ENCODE measurements around the gene NEU1.
"Not testable (repeated sequence)": the region's sequence is repeated elsewhere in the genome, so short reads cannot be mapped to it uniquely, and the experiment has no call there.

The NEU1 gene

DNA sequence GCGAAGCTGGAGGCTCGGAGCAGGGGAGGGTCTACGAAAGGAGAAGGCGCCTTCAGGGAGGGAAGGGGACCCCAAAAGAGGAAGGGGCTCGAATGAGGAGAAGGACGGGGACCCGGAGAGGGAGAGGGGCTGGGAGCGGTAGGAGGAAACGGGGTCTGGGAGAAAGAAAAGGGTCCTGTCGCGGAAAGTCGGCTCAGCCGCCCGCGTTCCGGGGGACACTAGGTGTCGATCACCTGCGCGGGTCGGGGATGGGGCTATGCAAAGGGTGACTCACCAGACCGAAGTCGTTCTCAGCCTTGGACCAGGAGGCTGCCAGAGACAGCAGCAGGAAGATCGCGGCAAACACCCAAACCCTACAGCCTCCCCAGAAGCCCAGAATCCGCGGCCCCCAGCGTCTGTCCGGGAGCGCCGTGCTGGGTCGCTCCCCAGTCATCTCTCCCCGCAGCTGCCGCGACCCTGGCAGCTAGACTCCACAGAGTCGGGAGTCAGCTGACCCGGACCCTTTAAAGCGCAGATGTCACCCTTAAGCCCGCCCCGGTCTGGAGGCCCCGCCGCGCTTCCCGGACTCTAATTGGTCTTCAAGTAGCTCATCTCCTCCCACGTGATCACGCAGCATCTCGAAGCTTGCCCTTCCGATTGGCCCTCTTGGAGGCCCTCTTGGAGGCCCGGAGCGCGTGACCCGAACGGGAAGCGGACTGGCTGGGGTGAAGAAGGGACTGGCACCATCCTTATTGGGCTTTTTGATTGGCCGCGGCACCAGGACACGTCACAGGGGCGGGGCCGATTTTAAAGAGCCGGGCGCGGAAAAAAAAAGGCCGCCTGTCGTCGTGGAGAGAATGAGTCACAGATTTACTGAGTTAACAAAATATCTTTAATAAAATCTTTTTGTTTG lies at the start of gene NEU1:
NEU1 (minus strand) TSS at position 478 of the 892 bp plus-strand sequence; CDS start at position 433, 45 bp downstream.
- DNase-seq (ENCODE audit: low read depth in 1 of 2, low spot score in 1 of 2), result peak; percentile 92 to 98

DNA sequence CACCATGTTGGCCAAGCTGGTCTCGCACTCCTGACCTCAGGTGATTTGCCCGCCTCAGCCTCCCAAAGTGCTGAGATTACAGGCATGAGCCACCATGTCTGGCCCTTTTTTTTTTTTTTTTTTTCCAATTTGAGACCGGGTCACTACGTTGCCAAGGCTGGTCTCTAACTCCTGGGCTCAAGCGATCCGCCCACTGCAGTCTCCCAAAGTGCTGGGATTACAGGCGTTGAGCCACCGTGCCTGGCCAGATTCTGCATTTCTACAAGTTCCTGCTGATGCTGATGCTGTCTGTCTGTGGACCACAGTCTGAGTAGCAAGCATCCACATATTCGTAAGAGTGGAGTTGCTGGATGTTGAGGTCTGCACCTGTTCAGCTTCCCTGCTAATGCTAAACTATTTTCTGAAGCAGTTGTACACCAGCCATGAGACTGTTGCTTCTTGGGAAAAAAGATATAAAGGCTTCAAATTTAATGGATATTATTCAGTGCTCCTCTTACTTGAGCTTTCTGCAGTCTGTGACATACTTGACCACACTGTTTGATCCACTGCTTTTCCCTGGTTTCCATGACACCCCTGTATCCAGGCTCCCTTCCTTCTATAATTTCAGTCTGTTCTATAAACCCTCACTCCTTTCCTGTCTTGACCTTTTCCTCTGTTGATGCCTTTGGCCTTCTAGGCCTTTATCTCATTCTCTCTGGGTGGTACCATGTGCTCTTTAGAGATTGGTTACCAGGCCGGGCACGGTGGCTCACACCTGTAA lies 49.4 kb upstream of the NEU1 start:
- no peak for DNase-seq (ENCODE audit: low read depth in 1 of 2, low spot score in 1 of 2)

DNA sequence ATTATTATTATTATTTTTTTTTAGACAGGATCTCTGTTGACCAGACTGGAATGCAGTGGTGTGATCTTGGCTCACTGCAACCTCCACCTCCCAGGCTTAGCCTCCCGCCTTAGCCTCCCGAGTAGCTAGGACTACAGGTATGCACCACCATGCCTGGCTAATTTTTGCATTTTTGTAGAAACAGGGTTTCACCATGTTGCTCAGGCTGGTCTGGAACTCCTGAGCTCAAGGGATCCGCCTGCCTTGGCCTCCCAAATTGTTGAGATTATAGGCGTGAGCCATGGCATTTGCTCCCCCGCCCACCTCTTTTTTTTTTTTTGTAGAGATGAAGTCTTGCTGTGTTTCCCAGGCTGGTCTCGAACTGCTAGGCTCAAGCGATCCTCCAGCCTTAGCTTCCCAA lies 46.7 kb upstream of the NEU1 start:
- not testable (repeated sequence) for DNase-seq (ENCODE audit: low read depth in 1 of 2, low spot score in 1 of 2)

DNA sequence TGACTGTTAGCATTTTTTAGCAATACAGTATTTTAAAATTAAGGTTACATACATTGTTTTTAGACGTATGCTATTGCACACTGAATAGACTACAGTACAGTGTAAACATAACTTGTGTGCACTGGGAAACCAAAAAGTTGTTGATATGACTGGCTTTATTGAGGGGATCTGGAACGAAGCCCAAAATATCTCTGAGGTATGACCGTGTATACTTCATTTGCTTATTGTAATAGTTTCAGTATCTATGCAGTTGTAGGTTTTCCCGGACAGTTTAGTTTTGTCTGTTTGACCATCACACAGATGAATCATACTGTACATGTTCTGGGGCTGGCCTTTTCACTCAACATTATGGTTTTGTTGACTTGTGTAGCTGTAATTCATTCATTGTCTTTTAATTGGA lies 46.2 kb upstream of the NEU1 start:
- no peak for DNase-seq (ENCODE audit: low read depth in 1 of 2, low spot score in 1 of 2)

DNA sequence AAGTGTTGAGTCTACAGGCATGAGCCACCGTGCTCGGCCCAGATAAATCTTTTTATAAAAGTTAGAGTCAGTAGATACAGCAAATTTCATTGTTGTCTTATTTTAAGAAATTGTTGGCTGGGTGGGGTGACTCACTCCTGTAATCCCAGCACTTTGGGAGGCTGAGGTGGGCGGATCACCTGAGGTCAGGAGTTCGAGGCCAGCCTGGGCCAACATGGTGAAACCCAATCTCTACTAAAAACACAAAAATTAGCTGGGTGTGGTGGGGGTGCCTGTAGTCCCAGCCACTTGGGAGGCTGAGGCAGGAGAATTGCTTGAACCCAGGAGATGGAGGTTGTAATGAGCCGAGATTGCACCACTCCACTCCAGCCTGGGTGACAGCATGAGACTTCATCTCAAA lies 45.6 kb upstream of the NEU1 start:
- not testable (repeated sequence) for DNase-seq (ENCODE audit: low read depth in 1 of 2, low spot score in 1 of 2)

DNA sequence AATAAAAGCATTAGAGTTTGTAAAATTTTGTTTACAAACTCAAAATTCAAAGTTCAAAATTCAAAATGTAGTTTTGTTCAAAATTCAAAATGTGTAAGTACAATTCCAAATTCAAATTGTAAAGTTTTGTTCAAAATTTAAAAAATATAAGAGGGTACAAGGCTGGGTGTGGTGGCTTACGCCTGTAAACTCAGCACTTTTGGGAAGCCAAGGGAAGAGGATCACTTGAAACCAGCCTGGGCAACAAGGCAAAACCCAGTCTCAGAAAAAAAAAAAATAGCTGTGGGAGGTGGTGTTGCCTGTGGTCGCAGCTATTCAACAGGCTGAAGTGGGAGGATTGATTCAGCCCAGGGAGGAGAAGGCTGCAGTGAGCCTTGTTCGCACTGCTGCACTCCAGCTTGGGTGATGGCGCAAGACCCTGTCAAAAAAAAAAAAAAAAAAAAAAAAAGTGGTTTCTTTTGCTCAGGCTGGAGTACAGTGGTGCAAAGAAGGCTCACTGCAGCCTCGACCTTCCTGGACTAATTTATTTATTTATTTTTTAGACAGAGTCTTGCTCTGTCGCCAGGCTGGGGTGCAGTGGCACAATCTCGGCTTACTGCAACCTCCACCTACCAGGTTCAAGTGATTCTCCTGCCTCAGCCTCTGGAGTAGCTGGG lies 44.7 kb upstream of the NEU1 start:
- no peak for DNase-seq (ENCODE audit: low read depth in 1 of 2, low spot score in 1 of 2)

DNA sequence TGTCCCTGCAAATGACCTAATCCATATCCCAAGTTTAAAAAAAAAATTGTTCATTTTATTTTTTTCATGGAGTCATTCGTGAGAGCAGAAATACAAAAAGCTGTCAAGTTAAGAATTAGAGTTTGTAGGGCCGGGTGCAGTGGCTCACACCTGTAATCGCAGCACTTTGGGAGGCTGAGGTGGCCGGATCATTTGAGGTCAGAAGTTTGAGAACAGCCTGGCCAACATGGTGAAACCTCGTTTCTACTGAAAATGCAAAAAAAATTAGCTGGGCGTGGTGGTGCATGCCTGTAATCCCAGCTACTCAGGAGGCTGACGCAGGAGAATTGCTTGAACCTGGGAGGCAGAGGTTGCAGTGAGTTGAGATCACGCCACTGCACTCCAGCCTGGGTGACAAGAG lies 44.1 kb upstream of the NEU1 start:
- DNase-seq (ENCODE audit: low read depth in 1 of 2, low spot score in 1 of 2), result not testable (repeated sequence)

DNA sequence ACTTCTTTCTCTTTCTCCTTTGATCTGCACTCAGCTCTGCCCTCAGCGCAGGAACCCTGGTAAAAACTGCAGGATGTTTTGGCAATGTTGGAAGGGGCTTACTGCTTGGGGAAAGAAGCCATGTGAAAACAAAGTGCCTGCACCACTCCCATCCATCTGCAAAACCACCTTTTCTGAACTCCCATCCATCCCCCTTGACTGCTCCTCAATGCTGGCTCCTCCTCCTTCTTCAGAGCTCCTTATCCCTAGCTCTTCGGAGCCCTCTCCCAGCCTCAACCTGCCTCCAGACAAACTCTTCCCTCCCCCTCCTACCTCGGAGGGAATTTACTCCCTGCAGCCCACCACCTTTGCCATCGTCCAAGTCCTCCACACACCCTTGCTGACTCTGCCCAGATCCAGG lies 43.5 kb upstream of the NEU1 start:
- no peak for DNase-seq (ENCODE audit: low read depth in 1 of 2, low spot score in 1 of 2)

DNA sequence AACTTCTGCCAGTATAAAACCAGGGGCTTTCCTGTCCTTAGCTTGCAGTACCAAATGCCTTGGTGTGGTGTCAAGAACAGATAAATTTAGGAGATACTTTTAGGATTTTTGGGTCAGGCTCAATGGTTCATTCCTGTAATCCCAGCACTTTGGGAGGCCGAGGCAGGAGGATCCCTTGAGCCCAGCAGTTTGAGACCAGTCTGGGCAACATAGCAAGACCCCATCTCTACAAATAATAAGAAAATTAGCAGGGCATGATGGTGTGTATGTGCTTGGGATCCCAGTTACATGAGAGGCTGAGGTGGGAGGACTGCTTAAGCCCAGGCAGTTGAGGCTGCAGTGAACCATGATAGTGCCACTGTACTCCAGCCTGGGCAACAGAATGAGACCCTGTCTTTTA lies 42.4 kb upstream of the NEU1 start:
- DNase-seq (ENCODE audit: low read depth in 1 of 2, low spot score in 1 of 2), result no peak

DNA sequence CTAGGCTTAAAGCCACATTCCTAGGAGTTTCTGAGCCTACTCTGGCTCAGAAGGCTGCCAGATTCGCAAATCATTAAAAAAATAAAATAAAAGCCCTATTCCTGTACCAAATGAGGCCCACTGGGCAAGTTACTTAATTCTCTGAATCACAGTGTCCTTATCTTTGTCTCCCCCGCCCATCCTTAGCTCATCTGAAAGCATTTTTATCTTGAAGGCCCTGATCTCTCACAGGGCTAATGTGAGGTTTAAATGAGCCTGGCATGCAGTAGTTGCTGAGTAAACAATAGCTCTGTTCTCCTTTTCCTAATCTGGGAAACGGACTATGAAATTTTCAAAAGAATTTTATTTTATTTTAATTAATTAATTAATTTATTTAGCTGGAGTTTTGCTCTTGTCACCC lies 41.3 kb upstream of the NEU1 start:
- no peak for DNase-seq (ENCODE audit: low read depth in 1 of 2, low spot score in 1 of 2)

DNA sequence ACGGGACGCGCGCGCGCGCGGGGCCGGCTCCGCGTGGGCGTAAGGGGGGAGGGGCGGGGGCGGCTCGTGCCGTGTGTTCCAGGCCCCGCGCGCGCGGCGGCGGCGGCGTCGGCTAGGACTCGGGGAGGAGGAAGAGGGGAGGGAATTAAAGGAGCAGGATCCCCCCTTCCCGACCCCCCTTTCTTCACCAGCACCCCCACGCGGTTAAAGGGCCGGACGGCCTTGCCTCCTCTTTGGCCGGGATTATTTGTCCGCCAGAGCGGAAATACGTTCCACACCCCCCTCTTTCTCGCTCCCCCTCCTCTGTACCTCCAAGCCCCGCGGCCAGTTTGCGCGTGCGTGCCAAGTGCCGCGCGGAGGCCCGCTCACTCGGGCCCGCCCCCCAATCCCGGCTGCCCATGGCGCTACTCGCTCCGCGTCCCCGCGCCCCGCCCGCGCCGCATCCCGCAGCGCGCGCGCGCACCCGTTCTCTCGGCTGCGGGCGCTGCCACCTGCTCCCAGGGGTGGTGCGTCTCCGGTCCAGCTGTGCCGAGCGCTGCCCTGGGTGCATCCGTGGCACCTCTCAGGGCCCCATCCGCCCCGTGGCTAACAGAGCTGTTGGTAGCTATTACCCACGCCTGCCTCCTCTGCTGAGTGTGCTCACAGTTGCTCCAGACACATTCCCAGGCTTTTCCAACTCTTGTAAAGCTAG lies 39.5 kb upstream of the NEU1 start, which contains the start of gene ZBTB12:
ZBTB12 (minus strand) TSS at position 134 of the 691 bp plus-strand sequence. CDS start 781 bp downstream, outside the sequence.
- DNase-seq (ENCODE audit: low read depth in 1 of 2, low spot score in 1 of 2), result peak; percentile 68 to 79

DNA sequence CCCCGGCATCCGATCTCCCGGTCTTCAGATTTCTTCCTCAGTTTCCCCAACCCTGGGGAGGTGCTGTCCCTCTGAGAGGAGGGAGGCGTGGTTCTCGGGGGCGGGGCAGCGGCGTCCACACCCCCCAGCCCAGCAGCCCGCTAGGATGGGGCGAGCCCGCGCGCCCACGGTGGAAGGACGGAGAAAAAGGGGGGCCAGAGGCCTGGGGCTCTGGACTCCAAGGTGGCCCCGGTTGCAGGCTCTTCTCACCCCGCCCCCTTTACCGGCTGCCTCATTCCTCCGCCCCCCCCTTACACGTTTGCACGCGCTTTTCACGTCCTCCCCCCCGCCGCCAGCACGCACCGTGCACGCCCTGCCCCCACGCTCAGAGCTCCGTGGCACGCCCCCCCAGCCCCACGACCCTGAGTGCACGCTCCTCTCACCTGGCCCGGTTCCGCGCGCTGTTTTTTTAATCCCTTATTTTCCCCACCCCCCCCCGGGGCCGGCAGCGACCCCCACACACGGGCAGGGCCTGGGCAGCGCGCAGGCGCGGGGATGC lies 38.9 kb upstream of the NEU1 start:
- peak; percentile 26 to 61 for DNase-seq (ENCODE audit: low read depth in 1 of 2, low spot score in 1 of 2)

DNA sequence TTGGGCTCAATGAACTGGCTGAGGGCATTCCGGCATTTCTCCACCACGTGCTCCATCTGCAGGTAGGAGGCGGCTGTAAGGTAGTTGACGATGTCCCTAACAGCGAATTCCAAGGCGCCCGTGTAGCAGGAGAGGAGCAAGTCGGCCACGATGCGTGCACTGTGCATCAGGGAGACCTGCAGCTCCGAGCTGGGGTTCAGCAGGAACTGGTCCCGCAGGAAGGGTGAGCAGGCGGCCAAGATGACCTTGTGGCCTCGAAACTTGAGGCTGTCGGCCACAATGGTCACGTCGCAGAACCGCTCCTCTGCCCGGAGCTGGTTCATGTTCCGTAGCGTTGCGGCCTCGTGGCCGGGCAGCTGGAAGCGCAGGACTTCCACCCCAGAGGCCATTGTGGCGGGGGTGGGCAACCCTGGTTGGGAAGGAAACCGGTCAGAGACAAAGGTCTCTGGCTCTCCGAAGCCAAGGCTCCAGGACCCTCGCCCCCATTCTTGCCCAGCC lies 38.3 kb upstream of the NEU1 start:
- no peak for DNase-seq (ENCODE audit: low read depth in 1 of 2, low spot score in 1 of 2)

DNA sequence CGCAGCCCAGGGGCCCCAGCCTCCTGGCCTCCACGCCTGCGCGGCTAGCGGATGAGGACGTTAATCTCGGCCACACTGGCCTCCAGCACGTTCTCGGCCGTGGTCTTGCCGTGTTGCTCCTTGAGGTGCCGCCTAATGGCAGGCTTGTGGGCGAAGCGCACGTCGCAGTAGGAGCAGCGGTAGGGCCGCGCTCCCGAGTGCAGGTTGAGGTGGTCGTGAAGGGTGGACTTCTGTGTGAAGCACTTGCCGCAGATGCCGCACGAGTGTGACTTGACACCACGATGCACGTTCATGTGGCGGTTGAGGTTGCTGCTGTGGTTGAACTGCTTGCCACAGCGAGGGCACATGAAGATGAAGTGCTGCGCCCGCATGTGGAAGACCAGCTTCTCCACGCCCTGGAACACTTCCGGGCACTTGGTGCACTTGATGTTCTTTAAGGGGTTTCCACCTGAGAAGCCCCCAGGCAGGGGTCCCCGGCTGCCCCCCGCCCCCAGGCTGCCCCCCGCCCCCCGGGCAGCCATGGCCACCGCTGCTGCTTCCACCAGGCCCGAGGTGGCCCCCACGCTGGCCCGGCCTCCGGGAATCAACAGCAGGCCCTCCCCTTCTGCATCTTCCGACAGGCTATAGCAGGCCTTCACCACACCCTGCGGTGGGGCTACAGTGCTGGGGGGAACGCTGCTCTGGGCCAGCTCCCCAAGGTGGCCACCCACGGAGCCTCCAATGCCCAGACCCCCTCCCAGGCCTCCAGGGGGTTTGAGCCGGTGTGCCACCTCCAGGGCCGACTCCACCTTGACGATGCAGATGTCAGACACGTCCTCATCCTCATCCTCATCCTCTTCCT lies 37.5 kb upstream of the NEU1 start:
- no peak for DNase-seq (ENCODE audit: low read depth in 1 of 2, low spot score in 1 of 2)

DNA sequence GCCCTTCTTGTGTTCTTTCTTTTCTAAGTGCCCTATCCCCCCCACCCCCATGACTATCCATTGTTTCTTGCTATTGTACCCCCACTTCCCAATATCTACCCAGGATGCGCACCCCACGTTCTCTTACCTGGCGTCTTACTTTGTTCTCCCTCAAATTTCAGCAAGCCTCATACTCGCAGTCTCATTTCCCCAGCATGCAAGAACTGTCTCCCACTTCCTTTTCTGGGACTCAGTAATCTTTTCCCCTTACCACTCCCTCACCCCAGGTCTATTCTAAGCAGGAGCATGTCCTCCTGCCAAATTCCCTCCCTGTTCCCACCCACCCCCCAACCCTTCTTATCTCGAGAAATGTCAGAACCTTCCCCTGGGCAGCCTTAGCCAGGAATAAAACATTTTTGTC lies 36.6 kb upstream of the NEU1 start:
- DNase-seq (ENCODE audit: low read depth in 1 of 2, low spot score in 1 of 2), result no peak

DNA sequence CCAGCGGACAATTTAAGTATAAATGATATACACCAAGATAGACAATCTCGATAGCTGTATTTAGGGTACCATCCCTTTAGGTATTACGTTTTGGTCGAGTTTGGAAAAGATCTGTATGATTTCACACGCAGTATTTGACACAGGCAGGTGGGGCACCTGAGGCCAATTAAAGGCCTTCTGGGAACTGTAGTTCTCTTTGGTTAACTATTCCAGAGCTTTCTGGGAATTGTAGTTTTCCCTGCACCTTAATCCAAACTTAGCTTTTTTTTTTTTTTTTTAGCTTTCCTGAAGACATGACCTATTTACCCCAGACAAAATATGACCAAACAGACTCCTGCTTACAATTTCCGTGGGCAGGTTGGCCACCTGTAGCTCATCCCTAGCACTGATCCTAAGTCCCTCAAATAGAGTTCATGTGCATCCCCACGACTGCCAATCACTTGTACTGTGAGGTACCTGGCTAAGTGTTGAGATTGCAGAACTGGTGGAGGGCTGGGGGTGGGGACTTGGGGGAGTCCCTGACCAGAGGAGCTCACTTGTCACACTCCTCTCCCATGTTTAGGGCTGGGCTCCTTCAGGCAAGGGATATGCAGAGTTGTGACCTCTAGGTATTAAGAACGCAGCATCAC lies 35.9 kb upstream of the NEU1 start:
- no peak for DNase-seq (ENCODE audit: low read depth in 1 of 2, low spot score in 1 of 2)

DNA sequence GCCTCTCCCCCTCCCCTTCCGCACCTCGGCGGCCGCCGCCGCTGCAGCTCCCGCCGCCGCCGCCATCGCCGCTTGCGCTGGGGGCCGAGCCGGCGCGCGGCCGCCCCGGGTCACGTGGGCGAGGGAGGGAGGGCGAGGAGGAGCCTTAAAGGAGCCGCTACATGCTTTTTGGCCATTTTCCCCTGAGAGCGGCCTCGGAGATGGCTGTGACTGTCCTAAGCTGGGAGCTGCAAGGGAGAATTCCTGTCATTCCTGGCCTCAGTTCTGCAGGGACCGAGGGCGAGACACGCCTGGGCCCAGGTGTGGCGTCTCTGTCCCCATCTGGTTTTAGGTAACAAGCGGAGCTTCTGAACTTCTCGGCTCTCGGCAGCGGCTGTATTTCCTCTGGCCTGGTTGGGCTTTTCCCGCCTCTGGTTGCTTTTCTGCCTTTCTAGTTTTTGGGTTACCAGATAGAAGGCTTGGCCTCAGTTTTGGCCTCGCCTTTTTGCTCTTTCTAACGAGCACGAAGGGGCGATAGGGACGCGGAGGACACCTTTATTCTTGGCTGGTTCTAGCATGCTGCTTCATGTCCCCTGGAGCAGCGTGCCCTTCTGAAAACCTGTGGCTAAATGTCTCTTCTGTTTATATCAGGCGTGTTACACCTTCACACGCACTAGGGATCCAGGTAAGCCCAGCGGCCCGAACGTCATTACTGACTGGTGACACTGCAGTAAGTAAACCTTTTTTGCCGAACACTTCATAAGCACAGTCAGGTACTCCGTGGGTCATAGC lies 35.2 kb upstream of the NEU1 start, which contains the start of gene EHMT2:
EHMT2 (minus strand) TSS at position 87 of the 771 bp plus-strand sequence; CDS start at position 66, 21 bp downstream.
- DNase-seq (ENCODE audit: low read depth in 1 of 2, low spot score in 1 of 2), result peak; percentile 71 to 79
